Activated B cell treated with CpG ODN at 0.5 μM for 24 hours (primary cell): ENCODE measurements around the gene CAMTA2. TPM values are rescaled to one million over a fixed set of nuclear protein-coding genes. Genes with fewer than 3 reads are reported as not detected.
A peak's percentile ranks its signal among the peaks of the same experiment; 100 is the strongest.

Experiments
- ATAC-seq: fragments of 200-7000 bp; cut with Tn5 transposase; one replicate; pipeline ENCODE4 v1.10.0; 2021; ENCODE audit warnings: low read depth, mild to moderate bottlenecking, moderate library complexity
- CTCF ChIA-PET: fragments of 350-600 bp; sonication (Branson Sonifier 250); formaldehyde crosslinking; loops from one replicate; lab custom pipeline; 2021; ENCODE audit warnings: antibody characterized with exemption; lab: Charles Lee
- POLR2A ChIA-PET: fragments of 350-600 bp; sonication (Branson Sonifier 250); formaldehyde crosslinking; loops from one replicate; lab custom pipeline; 2021; ENCODE audit warnings: antibody characterized with exemption; lab: Charles Lee
- DNase-seq: peaks from one replicate; pipeline ENCODE4 v3.0.0; 2022
- H3K27ac Mint-ChIP-seq: one replicate; pipeline ENCODE4 v1.8.0; 2020; ENCODE audit warnings: mixed read lengths
- H3K27me3 Mint-ChIP-seq: one replicate; pipeline ENCODE4 v1.8.0; 2021; ENCODE audit warnings: mixed read lengths
- H3K36me3 Mint-ChIP-seq: one replicate; pipeline ENCODE4 v1.8.0; 2021; ENCODE audit warnings: low read depth, mixed read lengths
- H3K4me1 Mint-ChIP-seq: one replicate; pipeline ENCODE4 v1.8.0; 2021; ENCODE audit warnings: mixed read lengths
- H3K4me3 Mint-ChIP-seq: one replicate; pipeline ENCODE4 v1.8.0; 2020; ENCODE audit warnings: mild to moderate bottlenecking, mixed read lengths
- H3K9me3 Mint-ChIP-seq: one replicate; pipeline ENCODE4 v1.8.0; 2020; ENCODE audit warnings: mixed read lengths
- CTCF ChIP-seq: fragments of 200-600 bp; IDR thresholded peaks from one replicate; pipeline ENCODE4 v1.8.0; 2022; ENCODE audit warnings: antibody characterized with exemption, mild to moderate bottlenecking
- intact Hi-C: fragments of 100-400 bp; cut with micrococcal nuclease; formaldehyde crosslinking; loops from one replicate; pipeline ENCODE4 v1.15.1; 2024
- total RNA-seq: library from RNA; stranded (reverse); gene quantifications from 2 replicates; pipeline ENCODE4 v1.2.3, GENCODE V29; 2022

CAMTA2 gene
- total RNA-seq, 1 donor from 2014 or later, result 57.9 TPM

GRCh38 chr17:4946312-4946976 lies 41.0 kb downstream of the CAMTA2 start:
- H3K4me1 Mint-ChIP-seq, result peaks cover 69% of the 10 kb centered on the region
- peaks cover 57% of the 10 kb centered on the region for H3K36me3 Mint-ChIP-seq

GRCh38 chr17:4945944-4946280 lies 41.6 kb downstream of the CAMTA2 start:
- H3K4me3 Mint-ChIP-seq, result peak overlapping the region; percentile 100
- no peak for ATAC-seq
- peaks cover 2% of the 10 kb centered on the region for H3K27me3 Mint-ChIP-seq
- intact Hi-C loops, result loop anchor here (5.0 to 10.0 kb wide), 6 partner anchors 139 to 1034 kb away; partner anchors contain the start of genes ATP2A3, MED11, NUP88 and PLD2
- peak overlapping the region; percentile 100 for H3K27ac Mint-ChIP-seq
- POLR2A ChIA-PET, result interaction anchor here (0.7 to 12.1 kb wide), 12 partner anchors 21 to 246 kb away, joined by 3 to 391 read pairs (median 14); partner anchors contain the start of genes C17orf107, CAMTA2, INCA1 and KIF1C
- no peak for TF ChIP-seq CTCF
- no peak for DNase-seq
- peaks cover 61% of the 10 kb centered on the region for H3K36me3 Mint-ChIP-seq
- H3K4me1 Mint-ChIP-seq, result peaks cover 71% of the 10 kb centered on the region
- H3K9me3 Mint-ChIP-seq, result no peaks in the 10 kb centered on the region
- CTCF ChIA-PET, result interaction anchor here (1.0 kb wide), 2 partner anchors 21 to 37 kb away, joined by 3 to 7 read pairs; partner anchors contain the start of gene SPAG7

More at GRCh38 chr17:4946312-4946976, 41.0 kb downstream of the CAMTA2 start:
- ChIA-PET CTCF (interaction anchor here (1.0 kb wide), 2 partner anchors 21 to 37 kb away, joined by 3 to 7 read pairs; partner anchors contain the start of gene SPAG7), POLR2A (interaction anchor here (0.6 to 12.1 kb wide), 19 partner anchors 7 to 1032 kb away, joined by 3 to 391 read pairs (median 6); partner anchors contain the start of genes ARRB2, C17orf107, CAMTA2 and CYB5D2)
- Mint-ChIP-seq H3K27me3 (peaks cover 2% of the 10 kb centered on the region), H3K9me3 (no peaks in the 10 kb centered on the region), H3K4me3 (peak overlapping the region; percentile 100), H3K27ac (peak overlapping the region; percentile 100)
- ATAC-seq, result no peak
- no peak for DNase-seq
- intact Hi-C loops, result loop anchor here (5.0 to 10.0 kb wide), 6 partner anchors 139 to 1034 kb away; partner anchors contain the start of genes ATP2A3, MED11, NUP88 and PLD2
- TF ChIP-seq CTCF, result no peak

GRCh38 chr17:4945176-4945943 lies 42.1 kb downstream of the CAMTA2 start:
- ChIA-PET POLR2A (interaction anchor here (0.7 to 12.1 kb wide), 12 partner anchors 9 to 247 kb away, joined by 3 to 391 read pairs (median 12); partner anchors contain the start of genes CAMTA2, INCA1, KIF1C and SPAG7), CTCF (interaction anchor here (1.0 kb wide), 2 partner anchors 22 to 36 kb away, joined by 3 to 7 read pairs; partner anchors contain the start of gene SPAG7)
- H3K27ac Mint-ChIP-seq, result peak overlapping the region; percentile 94
- ATAC-seq (peak; percentile 25), DNase-seq (peak; percentile 63)
- no peak for TF ChIP-seq CTCF
- H3K9me3 Mint-ChIP-seq, result no peaks in the 10 kb centered on the region
- H3K36me3 Mint-ChIP-seq, result peaks cover 66% of the 10 kb centered on the region
- peak overlapping the region; percentile 85 for H3K4me3 Mint-ChIP-seq
- peaks cover 70% of the 10 kb centered on the region for H3K4me1 Mint-ChIP-seq
- peaks cover 2% of the 10 kb centered on the region for H3K27me3 Mint-ChIP-seq
- intact Hi-C loops, result loop anchor here (5.0 to 10.0 kb wide), 6 partner anchors 138 to 1033 kb away; partner anchors contain the start of genes ATP2A3, MED11, NUP88 and PLD2

GRCh38 chr17:4944554-4945175 lies 42.8 kb downstream of the CAMTA2 start:
- Mint-ChIP-seq H3K27ac (peak overlapping the region; percentile 94), H3K4me3 (peak overlapping the region; percentile 85), H3K27me3 (peaks cover 2% of the 10 kb centered on the region), H3K36me3 (peaks cover 70% of the 10 kb centered on the region), H3K9me3 (no peaks in the 10 kb centered on the region), H3K4me1 (peaks cover 72% of the 10 kb centered on the region)
- no peak for DNase-seq
- POLR2A ChIA-PET, result interaction anchor here (0.5 to 12.1 kb wide), 9 partner anchors 8 to 284 kb away, joined by 3 to 391 read pairs (median 5); partner anchors contain the start of genes CAMTA2, GP1BA and SPAG7
- ATAC-seq, result no peak
- CTCF ChIA-PET, result no interaction called here
- intact Hi-C loops, result loop anchor here (5.0 to 10.0 kb wide), 7 partner anchors 137 to 1032 kb away; partner anchors contain the start of genes ATP2A3, CYB5D2, MED11 and NUP88
- TF ChIP-seq CTCF, result no peak
